NCI-H1694 (cell line): Measurements from ENCODE around the gene TANGO2.

Source experiments
- DNase-seq: peaks from one replicate; lab custom pipeline; 2025; lab: John Stamatoyannopoulos, UW

Gene TANGO2

GRCh38 chr22:20106205-20106848, 85.4 kb downstream of the TANGO2 start:
- DNase-seq = no peak

GRCh38 chr22:20106849-20107237, 85.9 kb downstream of the TANGO2 start:
- DNase-seq = no peak

- DNase-seq = no peak
These were observed 86.6 kb downstream of the TANGO2 start for GRCh38 chr22:20107471-20107901.

- no peak for DNase-seq
These were observed 87.2 kb downstream of the TANGO2 start for GRCh38 chr22:20107951-20108756.

GRCh38 chr22:20108757-20109230, 87.9 kb downstream of the TANGO2 start:
- no peak for DNase-seq

- DNase-seq = no peak
These were observed 88.8 kb downstream of the TANGO2 start for GRCh38 chr22:20109411-20110358.

- DNase-seq = no peak
These were observed 89.6 kb downstream of the TANGO2 start for GRCh38 chr22:20110359-20110985.

GRCh38 chr22:20111045-20111688, 90.3 kb downstream of the TANGO2 start:
- DNase-seq = no peak

GRCh38 chr22:20111689-20112622, 91.0 kb downstream of the TANGO2 start:
- no peak for DNase-seq

GRCh38 chr22:20112623-20113511, 92.0 kb downstream of the TANGO2 start:
- no peak for DNase-seq

- no peak for DNase-seq
These were observed 92.8 kb downstream of the TANGO2 start for GRCh38 chr22:20113551-20114310.

- no peak for DNase-seq
These were observed 93.9 kb downstream of the TANGO2 start for GRCh38 chr22:20114506-20115475.

GRCh38 chr22:20115691-20116375, 94.9 kb downstream of the TANGO2 start, which contains the start of gene RANBP1:
RANBP1 (plus strand) TSS chr22:20116104; CDS start chr22:20116185, 81 bp downstream.
- DNase-seq = no peak

- DNase-seq = no peak
These were observed 95.6 kb downstream of the TANGO2 start for GRCh38 chr22:20116376-20116950.
